HepG2 (cell line): ENCODE results near the gene FSCB. TPM values are rescaled to one million over a fixed set of nuclear protein-coding genes. Genes with fewer than 3 reads are reported as not detected.

Source experiments
- ATAC-seq: fragments of 200-7000 bp; cut with Tn5 transposase; 3 replicates; pipeline ENCODE4 v1.9.1; 2020; ENCODE audit warnings: mild to moderate bottlenecking, moderate library complexity
- BruUV-seq: library from RNA; stranded (reverse); fragments of 400-500 nt; replicated peaks from 2 replicates; lab custom pipeline; 2021; lab: Mats Ljungman, UMichigan
- CTCF ChIA-PET: fragments of 300-600 bp; formaldehyde crosslinking; extraction: SDS; loops from one replicate; lab custom pipeline; 2021; ENCODE audit warnings: low total read pairs, inconsistent platforms, low intra/inter-chr PET ratio; lab: Yijun Ruan, JAX
- POLR2A ChIA-PET: fragments of 350-600 bp; sonication (Branson Sonifier 250); formaldehyde crosslinking; loops from one replicate; lab custom pipeline; 2020; ENCODE audit warnings: antibody characterized with exemption, inconsistent platforms; lab: Yijun Ruan, JAX
- DNase-seq: peaks from one replicate; pipeline ENCODE4 v3.0.0-alpha.2; 2015; ENCODE audit warnings: low spot score
- FAIRE-seq: peaks from 3 replicates; lab custom pipeline; 2011; peaks lifted over from hg19 to GRCh38; lab: Jason Lieb, UNC
- H2AFZ ChIP-seq: one replicate; pipeline ENCODE4 v1.6.1; 2011; ENCODE audit warnings: low read length, inconsistent platforms
- H3K27ac ChIP-seq: fragments of 300-600 bp; 3 replicates; pipeline ENCODE4 v1.8.0; 2011; ENCODE audit warnings: mixed run types, mild to moderate bottlenecking, mixed read lengths, low read length, inconsistent platforms; ENCODE audit not compliant: insufficient read depth; ENCODE audit errors: extremely low read length
- H3K27me3 ChIP-seq, 2 experiments: fragments of 200-600 bp in 1 of 2; 2 replicates in 1 of 2; 3 replicates in 1 of 2; pipeline versions ENCODE4 v1.6.0 to v1.8.0; 2011; ENCODE audit warnings: low read length in 2 of 2, mild to moderate bottlenecking in 2 of 2, moderate library complexity in 2 of 2, inconsistent platforms in 1 of 2; ENCODE audit not compliant: insufficient read depth in 2 of 2, control insufficient read depth in 1 of 2
- H3K36me3 ChIP-seq, 2 experiments: fragments of 200-600 bp in 1 of 2; replicated peaks in 1 of 2; 2 replicates in 1 of 2; 3 replicates in 1 of 2; pipeline versions ENCODE4 v1.5.1 to v1.8.0; 2011; ENCODE audit warnings: low read length in 2 of 2, inconsistent platforms in 1 of 2; ENCODE audit not compliant: insufficient read depth in 2 of 2, control insufficient read depth in 1 of 2
- H3K4me1 ChIP-seq: 2 replicates; pipeline ENCODE4 v1.5.1; 2012; ENCODE audit warnings: low read length, inconsistent platforms; ENCODE audit not compliant: insufficient read depth
- H3K4me2 ChIP-seq: 2 replicates; pipeline ENCODE4 v1.6.0; 2011; ENCODE audit warnings: low read depth, low read length, inconsistent platforms
- H3K4me3 ChIP-seq, 3 experiments: fragments of 200-600 bp in 1 of 3; sonication (generic), shearing (Covaris generic) in 1 of 3; replicated peaks in 1 of 3; 2 replicates each; pipeline ENCODE4 v1.5.1; 2011 to 2016; ENCODE audit warnings: low read length in 3 of 3, inconsistent platforms in 2 of 3, low read depth in 2 of 3, mild to moderate bottlenecking in 2 of 3, control low read depth in 1 of 3, mixed read lengths in 1 of 3; ENCODE audit not compliant: insufficient read depth in 1 of 3
- H3K79me2 ChIP-seq: one replicate; pipeline ENCODE4 v1.6.1; 2011; ENCODE audit warnings: low read length, inconsistent platforms; ENCODE audit not compliant: insufficient read depth
- H3K9ac ChIP-seq: 2 replicates; pipeline ENCODE4 v1.6.0; 2011; ENCODE audit warnings: mild to moderate bottlenecking, low read depth, low read length, inconsistent platforms; ENCODE audit not compliant: insufficient read depth
- H3K9me3 ChIP-seq: 2 replicates; pipeline ENCODE4 v1.5.1; 2012; ENCODE audit warnings: mild to moderate bottlenecking, low read length
- H4K20me1 ChIP-seq: 2 replicates; pipeline ENCODE4 v1.6.0; 2011; ENCODE audit warnings: inconsistent platforms, mild to moderate bottlenecking, low read length, moderate library complexity; ENCODE audit not compliant: insufficient read depth
- AGO2 ChIP-seq: fragments of 200-400 bp; formaldehyde crosslinking; optimal IDR thresholded peaks from 2 replicates; pipeline ENCODE3; 2017; ENCODE audit warnings: mild to moderate bottlenecking, low read depth, low read length, moderate library complexity
- CEBPB ChIP-seq: IDR thresholded peaks from 2 replicates; pipeline ENCODE4 v1.6.1; 2011; ENCODE audit warnings: low read depth, low read length, improper control_type of control experiment, borderline replicate concordance
- HOXD1 ChIP-seq: sonication (generic); formaldehyde crosslinking; IDR thresholded peaks from 2 replicates; pipeline ENCODE4 v1.5.0; 2020; ENCODE audit warnings: missing genetic modification reagents
- IKZF4 ChIP-seq: sonication (generic); formaldehyde crosslinking; IDR thresholded peaks from 2 replicates; pipeline ENCODE4 v1.5.1; 2020; ENCODE audit warnings: borderline replicate concordance, mild to moderate bottlenecking, low read depth, missing genetic modification reagents; ENCODE audit errors: not compliant biosample characterization
- NFE2L1 ChIP-seq: sonication (generic); formaldehyde crosslinking; IDR thresholded peaks from 2 replicates; pipeline ENCODE4 v1.4.0; 2020; ENCODE audit warnings: missing genetic modification reagents, mild to moderate bottlenecking, borderline replicate concordance
- REPIN1 ChIP-seq: sonication (generic); formaldehyde crosslinking; IDR thresholded peaks from 2 replicates; pipeline ENCODE4 v1.8.0; 2022; ENCODE audit warnings: missing genetic modification reagents, low read depth, mild to moderate bottlenecking, borderline replicate concordance
- ZBTB3 ChIP-seq: sonication (generic); formaldehyde crosslinking; IDR thresholded peaks from 2 replicates; pipeline ENCODE4 v1.4.0; 2020; ENCODE audit warnings: low read depth, mild to moderate bottlenecking, moderate library complexity, missing genetic modification reagents, borderline replicate concordance
- ZNF224 ChIP-seq: sonication (generic); formaldehyde crosslinking; IDR thresholded peaks from 2 replicates; pipeline ENCODE4 v1.5.0; 2020; ENCODE audit warnings: mild to moderate bottlenecking, missing genetic modification reagents
- ZNF274 ChIP-seq: sonication (generic); formaldehyde crosslinking; IDR thresholded peaks from 2 replicates; pipeline ENCODE4 v1.5.1; 2020; ENCODE audit warnings: mild to moderate bottlenecking, missing genetic modification reagents
- ZNF468 ChIP-seq: sonication (generic); formaldehyde crosslinking; IDR thresholded peaks from 2 replicates; pipeline ENCODE4 v1.8.0; 2022; ENCODE audit warnings: mild to moderate bottlenecking, moderate library complexity, missing genetic modification reagents
- ZNF549 ChIP-seq: sonication (generic); formaldehyde crosslinking; IDR thresholded peaks from 2 replicates; pipeline ENCODE4 v1.5.0; 2020; ENCODE audit warnings: missing genetic modification reagents
- ZNF670 ChIP-seq: sonication (generic); formaldehyde crosslinking; IDR thresholded peaks from 2 replicates; pipeline ENCODE4 v1.8.0; 2022; ENCODE audit warnings: mild to moderate bottlenecking, missing genetic modification reagents, borderline replicate concordance
- WGBS: methylation state at CpG from one replicate; pipeline ENCODE4 v1.1.6; 2017; ENCODE audit warnings: low lambda C conversion rate; 5-methylcytosine and 5-hydroxymethylcytosine counted together
- in situ Hi-C: cut with HindIII; loops from 2 replicates; pipeline ENCODE4 v1.10.0; 2017; ENCODE audit warnings: low pct_unique_long_range_greater_than_20kb; ENCODE audit not compliant: extremely low pct_ligation_motif_present
- intact Hi-C: fragments of 100-400 bp; cut with micrococcal nuclease; formaldehyde crosslinking; loops from one replicate; pipeline ENCODE4 v1.10.0; 2022; ENCODE audit not compliant: unreplicated experiment
- polyA plus RNA-seq, 8 experiments: library from polyadenylated mRNA; depleted of rRNA in 3 of 8; stranded (reverse) in 7 of 8; unstranded in 1 of 8; fragments of >200 nt; fragmentation: Illumina TruSeq in 4 of 8; extraction: Trizol in 4 of 8; gene quantifications; 2 replicates each; pipeline versions ENCODE4 v1.2.1 to v1.2.3, GENCODE V29; 2011 to 2016; ENCODE audit warnings: low read depth in 4 of 8, missing spikeins in 1 of 8, mixed read lengths in 1 of 8; ENCODE audit not compliant: insufficient read depth in 1 of 8
- total RNA-seq, 5 experiments: library from RNA; depleted of rRNA; stranded (reverse); fragments of >200 nt; fragmentation: Illumina TruSeq; extraction: Trizol; gene quantifications; 2 replicates each; pipeline ENCODE4 v1.2.3, GENCODE V29; 2016; ENCODE audit warnings: low read depth in 1 of 5
- TF ChIP-seq, protein P1 (sequence below): sonication (generic); formaldehyde crosslinking; IDR thresholded peaks from 2 replicates; pipeline ENCODE4 v1.5.1; 2020; ENCODE audit warnings: mild to moderate bottlenecking, missing genetic modification reagents, borderline replicate concordance

FSCB gene
- total and polyA plus RNA-seq, 2 of the 13 experiments (the other 11 are each of a cell fraction or from before 2014, with no cell fraction given), result not detected

DNA sequence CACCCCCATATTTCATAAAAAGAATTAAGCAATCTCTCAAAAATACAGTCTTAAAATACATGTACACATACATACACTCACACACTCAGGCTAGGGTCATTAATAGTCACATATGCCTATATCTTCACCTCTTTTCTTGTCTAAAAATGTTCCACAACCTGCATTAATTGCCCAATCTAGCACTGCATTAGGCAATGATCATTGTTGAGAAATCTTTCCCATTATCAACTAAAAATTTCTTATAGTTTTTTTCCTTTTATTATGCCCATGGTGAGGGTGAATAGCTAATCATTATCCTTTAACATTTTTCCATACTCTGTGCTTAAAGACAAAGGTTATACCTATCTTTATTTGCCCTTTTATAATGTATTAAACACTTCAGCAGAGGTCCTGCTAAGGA is 38.3 kb downstream of the FSCB start:
- CTCF ChIA-PET, result no interaction called here
- TF ChIP-seq REPIN1 (CRISPR knock-in tag), result no peak
- 0 out of 2 replicates have a peak, but pooled peaks have one; percentile 13 for TF ChIP-seq CEBPB
- H3K27me3 ChIP-seq, result no peaks in the 10 kb centered on the region
- in situ Hi-C loops (no loop called here), intact Hi-C loops (no loop called here)
- FAIRE-seq, result no peak
- H3K4me1 ChIP-seq, result no peaks in the 10 kb centered on the region
- H3K27ac ChIP-seq, result no peak overlapping the region
- H3K9me3 ChIP-seq, result peaks cover 6% of the 10 kb centered on the region; the same call in 1 of the 2 replicates
- H3K79me2 ChIP-seq, result no peaks in the 10 kb centered on the region
- no TSS peak for BruUV-seq
- no peak overlapping the region for H3K4me3 ChIP-seq
- no peak for DNase-seq
- H3K4me2 ChIP-seq, result no peak overlapping the region
- POLR2A ChIA-PET, result no interaction called here
- no peaks in the 10 kb centered on the region for H4K20me1 ChIP-seq
- H3K36me3 ChIP-seq, result no peaks in the 10 kb centered on the region
- no peak overlapping the region for H3K9ac ChIP-seq
- no peak for ATAC-seq
- H2AFZ ChIP-seq, result no peak overlapping the region

DNA sequence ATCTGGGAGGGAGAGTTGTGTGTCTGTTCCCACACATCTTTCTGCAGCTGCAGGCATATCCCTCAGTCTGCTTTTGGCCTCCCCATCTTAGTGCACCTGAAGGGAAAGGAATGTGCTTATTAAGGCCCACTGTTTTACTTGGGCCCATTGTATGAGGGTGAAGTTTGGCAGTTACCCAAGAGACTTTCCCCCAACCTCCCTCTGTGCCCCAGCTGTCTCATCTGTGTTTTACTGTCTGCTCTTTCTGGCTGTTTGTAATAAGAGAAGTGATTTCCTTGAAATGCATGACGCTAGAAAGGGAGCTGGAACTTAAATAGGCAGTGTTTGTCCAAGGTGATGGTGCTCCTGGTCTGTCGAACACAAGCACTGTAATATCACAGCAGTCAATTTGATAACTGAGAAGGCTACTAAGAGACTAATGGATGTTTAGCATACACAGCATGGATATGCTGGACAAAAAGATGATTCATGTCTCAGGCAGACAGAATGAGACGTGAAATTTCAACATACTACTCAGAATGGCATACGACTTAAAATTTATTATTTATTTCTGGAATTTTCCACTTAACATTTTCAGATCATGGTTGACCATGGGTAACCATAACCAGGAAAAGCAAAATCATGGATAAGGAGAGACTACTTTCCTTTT is 43.6 kb downstream of the FSCB start:
- Histone ChIP-seq H3K27me3 (no peaks in the 10 kb centered on the region), H3K4me2 (no peak overlapping the region), H3K4me1 (no peaks in the 10 kb centered on the region), H3K9ac (no peak overlapping the region), H3K36me3 (no peaks in the 10 kb centered on the region), H2AFZ (no peak overlapping the region), H3K27ac (no peak overlapping the region), H3K79me2 (no peaks in the 10 kb centered on the region), H3K4me3 (no peak overlapping the region), H3K9me3 (peaks cover 6% of the 10 kb centered on the region; the same call in 1 of the 2 replicates), H4K20me1 (no peaks in the 10 kb centered on the region)
- ATAC-seq, result no peak
- no peak for DNase-seq
- intact Hi-C loops (no loop called here), in situ Hi-C loops (no loop called here)
- WGBS, result 40% methylated on average over 4 of the region's 4 CpGs
- no peak for FAIRE-seq
- CTCF ChIA-PET, result no interaction called here
- BruUV-seq, result no TSS peak
- TF ChIP-seq ZNF224 (CRISPR knock-in tag), result no peak
- TF ChIP-seq HOXD1, result no peak
- TF ChIP-seq ZNF274 (CRISPR knock-in tag), result no peak
- no peak for TF ChIP-seq ZNF549
- TF ChIP-seq NFE2L1, result no peak
- no peak for TF ChIP-seq ZBTB3 (CRISPR knock-in tag)
- TF ChIP-seq ZNF670, result no peak
- TF ChIP-seq AGO2, result no peak
- TF ChIP-seq, protein P1, sequence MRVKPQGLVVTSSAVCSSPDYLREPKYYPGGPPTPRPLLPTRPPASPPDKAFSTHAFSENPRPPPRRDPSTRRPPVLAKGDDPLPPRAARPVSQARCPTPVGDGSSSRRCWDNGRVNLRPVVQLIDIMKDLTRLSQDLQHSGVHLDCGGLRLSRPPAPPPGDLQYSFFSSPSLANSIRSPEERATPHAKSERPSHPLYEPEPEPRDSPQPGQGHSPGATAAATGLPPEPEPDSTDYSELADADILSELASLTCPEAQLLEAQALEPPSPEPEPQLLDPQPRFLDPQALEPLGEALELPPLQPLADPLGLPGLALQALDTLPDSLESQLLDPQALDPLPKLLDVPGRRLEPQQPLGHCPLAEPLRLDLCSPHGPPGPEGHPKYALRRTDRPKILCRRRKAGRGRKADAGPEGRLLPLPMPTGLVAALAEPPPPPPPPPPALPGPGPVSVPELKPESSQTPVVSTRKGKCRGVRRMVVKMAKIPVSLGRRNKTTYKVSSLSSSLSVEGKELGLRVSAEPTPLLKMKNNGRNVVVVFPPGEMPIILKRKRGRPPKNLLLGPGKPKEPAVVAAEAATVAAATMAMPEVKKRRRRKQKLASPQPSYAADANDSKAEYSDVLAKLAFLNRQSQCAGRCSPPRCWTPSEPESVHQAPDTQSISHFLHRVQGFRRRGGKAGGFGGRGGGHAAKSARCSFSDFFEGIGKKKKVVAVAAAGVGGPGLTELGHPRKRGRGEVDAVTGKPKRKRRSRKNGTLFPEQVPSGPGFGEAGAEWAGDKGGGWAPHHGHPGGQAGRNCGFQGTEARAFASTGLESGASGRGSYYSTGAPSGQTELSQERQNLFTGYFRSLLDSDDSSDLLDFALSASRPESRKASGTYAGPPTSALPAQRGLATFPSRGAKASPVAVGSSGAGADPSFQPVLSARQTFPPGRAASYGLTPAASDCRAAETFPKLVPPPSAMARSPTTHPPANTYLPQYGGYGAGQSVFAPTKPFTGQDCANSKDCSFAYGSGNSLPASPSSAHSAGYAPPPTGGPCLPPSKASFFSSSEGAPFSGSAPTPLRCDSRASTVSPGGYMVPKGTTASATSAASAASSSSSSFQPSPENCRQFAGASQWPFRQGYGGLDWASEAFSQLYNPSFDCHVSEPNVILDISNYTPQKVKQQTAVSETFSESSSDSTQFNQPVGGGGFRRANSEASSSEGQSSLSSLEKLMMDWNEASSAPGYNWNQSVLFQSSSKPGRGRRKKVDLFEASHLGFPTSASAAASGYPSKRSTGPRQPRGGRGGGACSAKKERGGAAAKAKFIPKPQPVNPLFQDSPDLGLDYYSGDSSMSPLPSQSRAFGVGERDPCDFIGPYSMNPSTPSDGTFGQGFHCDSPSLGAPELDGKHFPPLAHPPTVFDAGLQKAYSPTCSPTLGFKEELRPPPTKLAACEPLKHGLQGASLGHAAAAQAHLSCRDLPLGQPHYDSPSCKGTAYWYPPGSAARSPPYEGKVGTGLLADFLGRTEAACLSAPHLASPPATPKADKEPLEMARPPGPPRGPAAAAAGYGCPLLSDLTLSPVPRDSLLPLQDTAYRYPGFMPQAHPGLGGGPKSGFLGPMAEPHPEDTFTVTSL (CRISPR knock-in tag), result no peak
- TF ChIP-seq ZNF468 (CRISPR knock-in tag), result no peak
- TF ChIP-seq IKZF4 (CRISPR knock-in tag), result no peak
- POLR2A ChIA-PET, result no interaction called here
